KMS-11 (cell line): ENCODE results near the gene NAA15.

Experiments used
- H2AFZ ChIP-seq: fragments of 200-600 bp; sonication (generic); 2 replicates; pipeline ENCODE4 v1.6.1; 2016; ENCODE audit warnings: antibody characterized with exemption, mixed run types, low read depth
- H3K27ac ChIP-seq: fragments of 200-600 bp; sonication (generic); 2 replicates; pipeline ENCODE4 v1.6.1; 2016; ENCODE audit warnings: mild to moderate bottlenecking, mixed run types
- H3K27me3 ChIP-seq: fragments of 200-600 bp; sonication (generic); 2 replicates; pipeline ENCODE4 v1.6.1; 2017; ENCODE audit warnings: mild to moderate bottlenecking, low read depth, mixed run types, moderate library complexity; ENCODE audit not compliant: insufficient read depth
- H3K36me3 ChIP-seq: fragments of 200-600 bp; sonication (generic); 2 replicates; pipeline ENCODE4 v1.6.1; 2017; ENCODE audit warnings: mild to moderate bottlenecking, mixed run types; ENCODE audit not compliant: insufficient read depth
- H3K4me1 ChIP-seq: fragments of 200-600 bp; sonication (generic); 2 replicates; pipeline ENCODE4 v1.6.1; 2016; ENCODE audit warnings: mild to moderate bottlenecking, low read depth, mixed run types; ENCODE audit not compliant: poor library complexity, severe bottlenecking
- H3K4me2 ChIP-seq: fragments of 200-600 bp; sonication (generic); 2 replicates; pipeline ENCODE4 v1.7.0; 2016; ENCODE audit warnings: mild to moderate bottlenecking, mixed run types
- H3K4me3 ChIP-seq: fragments of 200-600 bp; sonication (generic); IDR thresholded peaks from 2 replicates; pipeline ENCODE4 v1.6.1; 2017; ENCODE audit warnings: low read depth, low read length, mixed read lengths; ENCODE audit not compliant: insufficient read depth
- H3K79me2 ChIP-seq: fragments of 200-600 bp; sonication (generic); 2 replicates; pipeline ENCODE4 v1.6.1; 2016; ENCODE audit warnings: low read depth, mixed run types; ENCODE audit not compliant: insufficient read depth
- H3K9ac ChIP-seq: fragments of 200-600 bp; sonication (generic); 2 replicates; pipeline ENCODE4 v1.6.1; 2016; ENCODE audit warnings: mild to moderate bottlenecking, mixed run types
- H4K20me1 ChIP-seq: fragments of 200-600 bp; sonication (generic); 2 replicates; pipeline ENCODE4 v1.6.1; 2016; ENCODE audit warnings: mild to moderate bottlenecking, mixed run types; ENCODE audit not compliant: insufficient read depth
- TF ChIP-seq, protein P1 (sequence below): fragments of 200-600 bp; sonication (generic); conservative IDR thresholded peaks from 2 replicates; pipeline ENCODE4 v1.6.1; 2017; ENCODE audit warnings: low read depth, mild to moderate bottlenecking, antibody characterized with exemption, low read length, moderate library complexity, mixed read lengths

NAA15 gene

GRCh38 chr4:139368998-139369397, 67.7 kb downstream of the NAA15 start:
- Histone ChIP-seq H3K27me3 (no peaks in the 10 kb centered on the region), H3K79me2 (peaks cover 21% of the 10 kb centered on the region; the same call in 1 of the 2 replicates), H3K4me3 (no peak overlapping the region), H3K4me2 (no peak overlapping the region), H3K9ac (no peak overlapping the region), H3K4me1 (no peaks in the 10 kb centered on the region), H2AFZ (no peak overlapping the region), H3K36me3 (peaks cover 15% of the 10 kb centered on the region; the same call in 1 of the 2 replicates), H3K27ac (no peak overlapping the region), H4K20me1 (no peaks in the 10 kb centered on the region)
- TF ChIP-seq, protein P1, sequence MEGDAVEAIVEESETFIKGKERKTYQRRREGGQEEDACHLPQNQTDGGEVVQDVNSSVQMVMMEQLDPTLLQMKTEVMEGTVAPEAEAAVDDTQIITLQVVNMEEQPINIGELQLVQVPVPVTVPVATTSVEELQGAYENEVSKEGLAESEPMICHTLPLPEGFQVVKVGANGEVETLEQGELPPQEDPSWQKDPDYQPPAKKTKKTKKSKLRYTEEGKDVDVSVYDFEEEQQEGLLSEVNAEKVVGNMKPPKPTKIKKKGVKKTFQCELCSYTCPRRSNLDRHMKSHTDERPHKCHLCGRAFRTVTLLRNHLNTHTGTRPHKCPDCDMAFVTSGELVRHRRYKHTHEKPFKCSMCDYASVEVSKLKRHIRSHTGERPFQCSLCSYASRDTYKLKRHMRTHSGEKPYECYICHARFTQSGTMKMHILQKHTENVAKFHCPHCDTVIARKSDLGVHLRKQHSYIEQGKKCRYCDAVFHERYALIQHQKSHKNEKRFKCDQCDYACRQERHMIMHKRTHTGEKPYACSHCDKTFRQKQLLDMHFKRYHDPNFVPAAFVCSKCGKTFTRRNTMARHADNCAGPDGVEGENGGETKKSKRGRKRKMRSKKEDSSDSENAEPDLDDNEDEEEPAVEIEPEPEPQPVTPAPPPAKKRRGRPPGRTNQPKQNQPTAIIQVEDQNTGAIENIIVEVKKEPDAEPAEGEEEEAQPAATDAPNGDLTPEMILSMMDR = no peak

GRCh38 chr4:139374251-139374650, 72.9 kb downstream of the NAA15 start:
- Histone ChIP-seq H3K4me1 (no peaks in the 10 kb centered on the region), H3K79me2 (no peaks in the 10 kb centered on the region; the same call in 1 of the 2 replicates), H4K20me1 (no peaks in the 10 kb centered on the region), H3K4me2 (no peak overlapping the region), H3K27me3 (no peaks in the 10 kb centered on the region), H3K4me3 (no peak overlapping the region), H3K36me3 (peaks cover 32% of the 10 kb centered on the region; the same call in 1 of the 2 replicates), H3K9ac (no peak overlapping the region), H3K27ac (no peak overlapping the region), H2AFZ (no peak overlapping the region)
- TF ChIP-seq, protein P1 = no peak

DNA sequence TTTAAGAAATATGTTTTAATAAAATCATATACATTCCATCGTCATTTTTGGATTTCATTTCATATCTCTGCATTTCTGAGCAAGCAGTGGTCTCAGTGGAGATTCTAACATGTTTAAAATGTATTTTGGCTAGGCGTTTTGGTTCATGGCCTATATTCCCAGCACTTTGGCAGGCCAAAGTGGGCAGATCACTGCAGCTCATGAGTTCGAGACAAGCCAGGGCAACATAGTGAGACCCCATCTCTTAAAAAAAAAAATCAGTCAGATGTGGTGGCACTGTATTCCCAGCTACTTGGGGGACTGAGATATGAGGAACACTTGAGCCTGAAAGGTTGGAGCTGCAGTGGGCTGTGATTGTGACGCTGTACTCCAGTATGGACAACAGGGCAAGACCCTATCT, 85.1 kb downstream of the NAA15 start:
- TF ChIP-seq, protein P1 = no peak
- Histone ChIP-seq H3K27ac (no peak overlapping the region), H3K79me2 (no peaks in the 10 kb centered on the region), H3K4me1 (peaks cover 9% of the 10 kb centered on the region), H3K36me3 (no peaks in the 10 kb centered on the region; the same call in 1 of the 2 replicates), H3K4me2 (no peak overlapping the region), H3K4me3 (no peak overlapping the region), H4K20me1 (no peaks in the 10 kb centered on the region), H3K27me3 (no peaks in the 10 kb centered on the region), H2AFZ (no peak overlapping the region), H3K9ac (no peak overlapping the region)

DNA sequence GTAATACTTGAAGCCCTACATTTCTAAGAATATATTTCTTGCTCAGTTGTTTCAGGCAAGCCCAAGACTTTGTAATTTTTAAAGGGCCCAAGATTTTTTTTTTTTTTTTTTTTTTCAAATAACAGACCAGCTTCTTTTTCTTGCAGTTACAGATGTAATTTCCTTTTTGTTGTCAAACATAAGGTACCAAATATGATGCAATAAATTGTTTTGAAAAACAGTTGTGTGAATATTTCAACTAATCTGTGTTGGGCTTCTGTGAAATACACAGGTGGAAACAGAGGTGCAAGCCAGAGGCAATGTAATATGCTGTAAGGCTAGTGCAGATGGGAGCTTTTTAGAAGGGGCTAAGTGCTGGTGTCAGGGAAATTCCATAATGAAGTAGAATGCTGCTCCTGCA, 87.8 kb downstream of the NAA15 start:
- Histone ChIP-seq H3K27me3 (no peaks in the 10 kb centered on the region), H4K20me1 (no peaks in the 10 kb centered on the region), H3K4me3 (no peak overlapping the region), H3K4me1 (peaks cover 9% of the 10 kb centered on the region), H3K4me2 (no peak overlapping the region), H3K9ac (no peak overlapping the region), H3K79me2 (no peaks in the 10 kb centered on the region), H3K27ac (no peak overlapping the region), H2AFZ (no peak overlapping the region), H3K36me3 (no peaks in the 10 kb centered on the region; the same call in 1 of the 2 replicates)
- TF ChIP-seq, protein P1 = no peak
